Measurements from ENCODE around the gene ASB4. TPM values are rescaled to one million over a fixed set of nuclear protein-coding genes. Genes with fewer than 3 reads are reported as not detected.

The ASB4 gene
- total RNA-seq, 2 donors from 2014 or later, result 0.57 TPM; not detected in 1

DNA sequence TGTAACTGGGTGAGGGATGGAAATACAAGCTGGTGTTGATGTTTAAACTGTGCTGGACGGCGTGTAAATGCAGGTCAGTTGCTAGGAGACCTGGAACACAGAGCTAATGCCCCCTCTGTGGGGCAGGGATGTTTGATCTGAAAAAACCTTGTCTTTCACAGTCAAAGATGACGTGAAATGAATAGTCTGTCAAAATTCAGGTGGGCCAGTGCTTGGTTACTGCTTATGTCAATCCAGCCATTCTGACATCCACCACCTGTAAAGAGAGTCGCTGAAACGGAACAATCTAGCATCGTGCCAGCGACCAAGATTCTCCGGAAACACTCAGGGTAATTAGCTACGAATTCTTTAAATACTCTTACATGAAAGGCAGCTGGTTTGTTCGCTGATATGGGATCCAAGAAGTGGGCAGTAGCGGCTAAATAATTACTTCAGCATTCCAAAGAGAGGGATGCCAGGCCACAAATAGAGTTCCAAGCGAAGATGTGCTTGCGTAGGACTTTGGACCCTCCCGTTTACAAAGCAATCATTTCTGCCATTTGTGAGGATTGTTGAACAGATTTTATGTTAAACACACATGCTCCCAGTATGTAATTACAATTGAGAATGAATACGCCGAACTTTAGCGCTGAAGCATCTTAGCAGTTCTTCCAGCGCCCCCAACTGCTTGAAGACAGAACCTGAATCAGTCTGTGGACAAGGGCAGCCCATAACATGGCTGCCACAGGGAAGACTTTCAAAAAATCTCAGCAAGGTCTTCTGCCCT is 7.3 kb upstream of the ASB4 start:
- 42% methylated on average over 18 of the region's 18 CpGs for WGBS

DNA sequence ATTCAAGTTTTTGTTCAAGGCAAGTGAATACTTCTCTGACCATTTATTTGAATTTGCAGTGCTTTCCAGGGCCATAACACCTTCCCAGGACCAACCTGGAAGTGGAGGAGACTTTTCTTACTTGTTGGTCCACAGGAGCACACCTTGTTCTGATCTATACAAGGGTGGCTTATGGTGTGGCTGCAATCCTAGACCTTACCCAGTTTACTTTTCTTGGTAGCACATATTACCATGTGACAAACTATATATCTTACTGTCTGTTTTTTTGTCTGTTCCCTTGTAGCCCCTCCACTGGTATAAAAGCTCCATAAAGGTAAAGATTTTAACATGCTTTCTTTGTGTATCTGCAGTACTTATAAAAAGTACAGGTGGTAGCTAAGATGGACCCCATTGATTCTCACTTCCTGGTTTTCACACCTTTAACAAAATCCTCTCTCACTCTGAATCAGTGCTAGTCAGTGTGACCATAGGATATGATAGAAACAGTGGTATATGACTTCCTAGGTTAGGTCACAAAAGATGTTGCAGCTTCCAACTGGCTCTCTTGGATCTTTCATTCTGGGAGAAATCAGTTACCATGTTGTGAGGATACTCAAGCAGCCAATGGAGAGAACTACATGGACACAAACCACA is 5.6 kb upstream of the ASB4 start:
- no peaks in the 10 kb centered on the region for H3K9me3 ChIP-seq
- intact Hi-C loops (cut with DNase I), result loop anchor here (10.0 kb wide), 2 partner anchors 275 to 1035 kb away; no protein-coding TSS in a partner anchor
- DNase-seq (ENCODE audit: low spot score), result no peak
- H3K27me3 ChIP-seq (replicated peaks; ENCODE audit: insufficient read depth), result no peaks in the 10 kb centered on the region
- TF ChIP-seq POLR2A (IDR thresholded peaks at IDR 0.05), result no peak
- no peak for TF ChIP-seq POLR2AphosphoS5 (IDR thresholded peaks at IDR 0.05)
- TF ChIP-seq, protein P1, sequence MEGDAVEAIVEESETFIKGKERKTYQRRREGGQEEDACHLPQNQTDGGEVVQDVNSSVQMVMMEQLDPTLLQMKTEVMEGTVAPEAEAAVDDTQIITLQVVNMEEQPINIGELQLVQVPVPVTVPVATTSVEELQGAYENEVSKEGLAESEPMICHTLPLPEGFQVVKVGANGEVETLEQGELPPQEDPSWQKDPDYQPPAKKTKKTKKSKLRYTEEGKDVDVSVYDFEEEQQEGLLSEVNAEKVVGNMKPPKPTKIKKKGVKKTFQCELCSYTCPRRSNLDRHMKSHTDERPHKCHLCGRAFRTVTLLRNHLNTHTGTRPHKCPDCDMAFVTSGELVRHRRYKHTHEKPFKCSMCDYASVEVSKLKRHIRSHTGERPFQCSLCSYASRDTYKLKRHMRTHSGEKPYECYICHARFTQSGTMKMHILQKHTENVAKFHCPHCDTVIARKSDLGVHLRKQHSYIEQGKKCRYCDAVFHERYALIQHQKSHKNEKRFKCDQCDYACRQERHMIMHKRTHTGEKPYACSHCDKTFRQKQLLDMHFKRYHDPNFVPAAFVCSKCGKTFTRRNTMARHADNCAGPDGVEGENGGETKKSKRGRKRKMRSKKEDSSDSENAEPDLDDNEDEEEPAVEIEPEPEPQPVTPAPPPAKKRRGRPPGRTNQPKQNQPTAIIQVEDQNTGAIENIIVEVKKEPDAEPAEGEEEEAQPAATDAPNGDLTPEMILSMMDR (IDR thresholded peaks at IDR 0.05), result no peak
- no peaks in the 10 kb centered on the region for H3K36me3 ChIP-seq
- H3K4me3 ChIP-seq, result no peak overlapping the region
- no peaks in the 10 kb centered on the region for H3K4me1 ChIP-seq (replicated peaks)
- no peak overlapping the region for H3K27ac ChIP-seq

More for the DNA sequence above, 7.3 kb upstream of the ASB4 start:
- intact Hi-C loops (cut with DNase I), result loop anchor here (10.0 kb wide), 2 partner anchors 274 to 1034 kb away; no protein-coding TSS in a partner anchor
- Histone ChIP-seq H3K36me3 (no peaks in the 10 kb centered on the region), H3K27me3 (replicated peaks; ENCODE audit: insufficient read depth) (no peaks in the 10 kb centered on the region), H3K4me1 (replicated peaks) (no peaks in the 10 kb centered on the region), H3K27ac (no peak overlapping the region), H3K9me3 (no peaks in the 10 kb centered on the region), H3K4me3 (no peak overlapping the region)
- DNase-seq (ENCODE audit: low spot score), result no peak
- TF ChIP-seq, protein P1 (IDR thresholded peaks at IDR 0.05), result no peak
- TF ChIP-seq POLR2AphosphoS5 (IDR thresholded peaks at IDR 0.05) (no peak), POLR2A (IDR thresholded peaks at IDR 0.05) (no peak)

DNA sequence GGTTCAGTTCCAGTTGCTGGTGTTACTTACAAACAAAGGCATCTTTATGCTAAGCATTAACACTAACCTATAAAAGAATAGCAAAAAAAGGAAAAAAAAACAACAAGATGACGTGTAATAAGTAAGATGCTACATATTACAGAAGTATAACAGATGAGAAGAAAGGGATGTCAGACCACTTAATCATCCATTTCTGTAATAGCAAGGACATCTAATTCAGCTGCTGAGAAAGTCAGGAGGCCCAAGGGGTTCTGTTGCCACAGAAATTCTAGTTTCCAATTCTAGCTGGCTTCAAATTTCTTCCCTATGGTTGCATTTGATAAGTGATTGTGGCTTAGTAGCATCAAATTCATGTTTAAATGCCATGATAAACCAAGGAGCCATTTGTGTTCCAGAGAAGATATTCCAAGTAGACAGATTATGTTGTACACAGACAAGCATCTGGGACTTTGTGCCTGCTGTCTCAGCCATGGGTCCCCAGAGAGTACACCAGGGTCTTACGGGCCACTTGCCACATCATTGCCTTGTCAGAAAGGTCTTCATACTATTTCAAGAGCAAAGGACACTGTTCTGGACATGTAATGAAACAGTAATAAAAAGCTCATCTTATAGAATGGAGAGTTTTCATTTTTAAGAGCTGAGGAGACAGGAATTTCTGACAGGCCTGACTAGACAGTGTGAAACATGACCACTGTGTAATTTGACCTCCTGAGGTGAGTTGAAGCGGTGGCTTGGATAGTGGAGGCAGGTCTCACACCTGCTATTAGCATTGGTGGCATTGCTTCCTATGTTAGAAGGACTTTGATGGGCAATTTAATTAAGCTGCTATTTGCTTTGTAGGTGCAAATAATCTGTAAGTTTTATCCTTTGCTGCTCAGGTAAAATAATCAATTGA is 4.2 kb upstream of the ASB4 start:
- no peak for TF ChIP-seq POLR2AphosphoS5 (IDR thresholded peaks at IDR 0.05)
- TF ChIP-seq, protein P1 (IDR thresholded peaks at IDR 0.05), result no peak
- no peak for TF ChIP-seq POLR2A (IDR thresholded peaks at IDR 0.05)
- WGBS, result 88% methylated on average over 3 of the region's 3 CpGs

DNA sequence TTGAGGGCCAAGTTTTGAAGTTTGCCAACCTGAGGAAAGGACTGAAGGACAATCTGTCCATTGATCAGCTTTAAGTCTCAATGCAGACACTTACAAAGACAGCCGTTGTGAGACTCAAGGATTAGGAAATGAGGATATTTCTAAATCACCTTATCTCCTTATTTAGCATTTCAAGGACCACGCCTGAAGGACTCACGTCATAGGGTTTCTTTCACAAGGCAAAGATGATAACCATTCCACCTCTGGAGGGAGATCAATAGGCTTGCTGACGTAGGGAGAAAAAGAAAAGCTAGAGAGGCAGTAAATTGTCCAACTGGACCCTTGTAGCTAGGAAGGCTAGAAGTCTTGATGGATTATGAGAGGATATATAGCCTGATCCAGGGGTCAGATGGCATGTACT is 3.3 kb upstream of the ASB4 start:
- H3K36me3 ChIP-seq, result no peaks in the 10 kb centered on the region
- H3K4me3 ChIP-seq, result no peak overlapping the region
- no peaks in the 10 kb centered on the region for H3K4me1 ChIP-seq (replicated peaks)
- TF ChIP-seq POLR2AphosphoS5 (IDR thresholded peaks at IDR 0.05) (no peak), POLR2A (IDR thresholded peaks at IDR 0.05) (no peak)
- TF ChIP-seq, protein P1 (IDR thresholded peaks at IDR 0.05), result no peak
- DNase-seq (ENCODE audit: low spot score), result no peak
- H3K27me3 ChIP-seq (replicated peaks; ENCODE audit: insufficient read depth), result no peaks in the 10 kb centered on the region
- no peaks in the 10 kb centered on the region for H3K9me3 ChIP-seq
- 96% methylated on average over 4 of the region's 4 CpGs for WGBS
- intact Hi-C loops (cut with DNase I), result no loop called here
- H3K27ac ChIP-seq, result no peak overlapping the region

More for the DNA sequence above, 4.2 kb upstream of the ASB4 start:
- Histone ChIP-seq H3K9me3 (no peaks in the 10 kb centered on the region), H3K4me1 (replicated peaks) (no peaks in the 10 kb centered on the region), H3K27me3 (replicated peaks; ENCODE audit: insufficient read depth) (no peaks in the 10 kb centered on the region), H3K27ac (no peak overlapping the region), H3K4me3 (no peak overlapping the region), H3K36me3 (no peaks in the 10 kb centered on the region)
- intact Hi-C loops (cut with DNase I), result no loop called here
- DNase-seq (ENCODE audit: low spot score), result no peak

All from prostate gland (tissue), 2 donors.